K562 (cell line): ENCODE measurements around the gene NEK2. TPM values are rescaled to one million over a fixed set of nuclear protein-coding genes. Genes with fewer than 3 reads are reported as not detected.

ENCODE experiments used
- ARHGAP35 ChIP-seq: fragments of 450-650 bp; IDR thresholded peaks from 2 replicates; pipeline ENCODE4 v1.6.1; 2018; ENCODE audit not compliant: partially characterized antibody
- ATF7 ChIP-seq: fragments of 450-650 bp; IDR thresholded peaks from 2 replicates; pipeline ENCODE4 v1.7.1; 2014; ENCODE audit warnings: mild to moderate bottlenecking, moderate library complexity
- CHD1 ChIP-seq: fragments of 200-600 bp; sonication (generic); IDR thresholded peaks from one replicate; pipeline ENCODE4 v1.6.1; 2012; ENCODE audit warnings: mild to moderate bottlenecking, moderate library complexity, low read length, inconsistent platforms
- CHD4 ChIP-seq: fragments of 200-600 bp; sonication (generic); IDR thresholded peaks from 3 replicates; pipeline ENCODE4 v1.6.1; 2012; ENCODE audit warnings: low read depth, mild to moderate bottlenecking, mixed read lengths, low read length, inconsistent platforms; ENCODE audit not compliant: insufficient read depth, insufficient replicate concordance, poor library complexity, severe bottlenecking
- CSDE1 ChIP-seq, 2 experiments: fragments of 450-650 bp; IDR thresholded peaks; 2 replicates each; pipeline ENCODE4 v1.6.1; 2016; ENCODE audit warnings: mild to moderate bottlenecking in 1 of 2
- CTBP1 ChIP-seq: fragments of 450-650 bp; IDR thresholded peaks from 2 replicates; pipeline ENCODE4 v1.6.1; 2016; ENCODE audit warnings: borderline replicate concordance
- JUNB ChIP-seq: fragments of 450-650 bp; formaldehyde crosslinking; conservative IDR thresholded peaks from 2 replicates; pipeline ENCODE4 v1.4.0; 2020; ENCODE audit warnings: mild to moderate bottlenecking
- KDM2B ChIP-seq: fragments of 250-450 bp; sonication (Bioruptor Pico); IDR thresholded peaks from 2 replicates; pipeline ENCODE4 v1.8.0; 2021; ENCODE audit warnings: mild to moderate bottlenecking, moderate library complexity
- KDM5B ChIP-seq: fragments of 200-600 bp; sonication (generic); IDR thresholded peaks from 2 replicates; pipeline ENCODE4 v1.6.1; 2012; ENCODE audit warnings: low read depth, mild to moderate bottlenecking, moderate library complexity, low read length, control low read depth, inconsistent platforms; ENCODE audit not compliant: insufficient replicate concordance
- NFIX ChIP-seq: fragments of 250-450 bp; sonication (Bioruptor Pico); IDR thresholded peaks from 2 replicates; pipeline ENCODE4 v1.4.0; 2020; ENCODE audit warnings: low read depth, mild to moderate bottlenecking, moderate library complexity
- PML ChIP-seq: IDR thresholded peaks from 2 replicates; pipeline ENCODE4 v1.6.1; 2012; ENCODE audit warnings: low read length, inconsistent platforms
- POLR3A ChIP-seq: IDR thresholded peaks from 2 replicates; pipeline ENCODE4 v1.6.1; 2011; ENCODE audit warnings: borderline replicate concordance, mild to moderate bottlenecking, moderate library complexity; ENCODE audit not compliant: insufficient read length, insufficient read depth; ENCODE audit errors: extremely low read depth
- PURB ChIP-seq: sonication (generic); formaldehyde crosslinking; IDR thresholded peaks from 2 replicates; pipeline ENCODE4 v1.9.0; 2021; ENCODE audit warnings: low read depth, mild to moderate bottlenecking, missing genetic modification reagents
- RFX5 ChIP-seq: IDR thresholded peaks from 2 replicates; pipeline ENCODE4 v1.6.1; 2011; ENCODE audit warnings: low read depth, mild to moderate bottlenecking, improper control_type of control experiment, low read length
- RNF2 ChIP-seq: sonication (generic); IDR thresholded peaks from 2 replicates; pipeline ENCODE4 v1.6.1; 2016
- SETDB1 ChIP-seq: IDR thresholded peaks from one replicate; pipeline ENCODE4 v1.6.1; 2012; ENCODE audit warnings: low read length, control low read depth, inconsistent platforms
- TAF9B ChIP-seq: fragments of 450-650 bp; IDR thresholded peaks from 2 replicates; pipeline ENCODE4 v1.6.1; 2018; ENCODE audit warnings: mild to moderate bottlenecking; ENCODE audit not compliant: partially characterized antibody
- TEAD1 ChIP-seq, 2 experiments: fragments of 450-650 bp in 1 of 2; sonication (generic) in 1 of 2; formaldehyde crosslinking; IDR thresholded peaks; 2 replicates each; pipeline versions ENCODE4 v1.4.0 to v1.8.0; 2020 to 2022; ENCODE audit warnings: mild to moderate bottlenecking in 2 of 2, missing genetic modification reagents in 1 of 2
- ZNF121 ChIP-seq: sonication (generic); formaldehyde crosslinking; conservative IDR thresholded peaks from 2 replicates; pipeline ENCODE4 v1.8.0; 2022; ENCODE audit warnings: missing genetic modification reagents
- ZNF197 ChIP-seq: fragments of 200-800 bp; sonication (Bioruptor generic); IDR thresholded peaks from 2 replicates; pipeline ENCODE4 v1.6.1; 2016; ENCODE audit warnings: low read depth, missing genetic modification characterization, missing compliant biosample characterization
- ZNF282 ChIP-seq: sonication (generic); formaldehyde crosslinking; IDR thresholded peaks from 2 replicates; pipeline ENCODE4 v1.8.1; 2023; ENCODE audit warnings: missing genetic modification reagents
- ZNF586 ChIP-seq: fragments of 450-650 bp; formaldehyde crosslinking; conservative IDR thresholded peaks from 2 replicates; pipeline ENCODE4 v1.4.0; 2020; ENCODE audit warnings: mild to moderate bottlenecking, moderate library complexity
- ZNF764 ChIP-seq: fragments of 250-450 bp; sonication (Bioruptor Pico); IDR thresholded peaks from 2 replicates; pipeline ENCODE4 v1.4.0; 2020; ENCODE audit warnings: low read depth, mild to moderate bottlenecking, moderate library complexity
- polyA plus RNA-seq, 8 experiments: library from polyadenylated mRNA; depleted of rRNA in 4 of 8; stranded (reverse) in 5 of 8; unstranded in 3 of 8; fragments of >200 nt; fragmentation: Nextera tagmentation in 2 of 8; fragmentation: Illumina TruSeq in 1 of 8; extraction: Ambion mirVana in 2 of 8; extraction: Trizol in 1 of 8; gene quantifications; 2 replicates each; pipeline versions ENCODE4 v1.2.1 to v1.2.3, GENCODE V29; 2011 to 2014; ENCODE audit warnings: inconsistent platforms in 1 of 8, missing spikeins in 1 of 8
- total RNA-seq, 7 experiments: library from RNA; depleted of rRNA in 6 of 7; stranded (reverse); fragments of >200 nt in 6 of 7; fragmentation: Illumina TruSeq in 2 of 7; extraction: Trizol in 2 of 7; gene quantifications; 2 replicates each; pipeline versions ENCODE4 v1.2.1 to v1.2.3, GENCODE V29; 2011 to 2021; ENCODE audit warnings: low replicate concordance in 1 of 7
- TF ChIP-seq, protein P1 (sequence below): IDR thresholded peaks from 2 replicates; pipeline ENCODE4 v1.6.1; 2014; ENCODE audit warnings: antibody characterized with exemption
- TF ChIP-seq, protein P2 (sequence below): fragments of 450-650 bp; IDR thresholded peaks from 2 replicates; pipeline ENCODE4 v1.6.1; 2016; ENCODE audit warnings: mild to moderate bottlenecking
- TF ChIP-seq, protein P3 (sequence below): fragments of 450-650 bp; IDR thresholded peaks from 2 replicates; pipeline ENCODE4 v1.6.1; 2014; ENCODE audit warnings: low read depth, mild to moderate bottlenecking, moderate library complexity, borderline replicate concordance

NEK2 gene
- total and polyA plus RNA-seq, 9 of the 15 experiments (the other 6 are each of a cell fraction or from before 2014, with no cell fraction given) = 30.0 to 74.7 (median 66.4) TPM

DNA sequence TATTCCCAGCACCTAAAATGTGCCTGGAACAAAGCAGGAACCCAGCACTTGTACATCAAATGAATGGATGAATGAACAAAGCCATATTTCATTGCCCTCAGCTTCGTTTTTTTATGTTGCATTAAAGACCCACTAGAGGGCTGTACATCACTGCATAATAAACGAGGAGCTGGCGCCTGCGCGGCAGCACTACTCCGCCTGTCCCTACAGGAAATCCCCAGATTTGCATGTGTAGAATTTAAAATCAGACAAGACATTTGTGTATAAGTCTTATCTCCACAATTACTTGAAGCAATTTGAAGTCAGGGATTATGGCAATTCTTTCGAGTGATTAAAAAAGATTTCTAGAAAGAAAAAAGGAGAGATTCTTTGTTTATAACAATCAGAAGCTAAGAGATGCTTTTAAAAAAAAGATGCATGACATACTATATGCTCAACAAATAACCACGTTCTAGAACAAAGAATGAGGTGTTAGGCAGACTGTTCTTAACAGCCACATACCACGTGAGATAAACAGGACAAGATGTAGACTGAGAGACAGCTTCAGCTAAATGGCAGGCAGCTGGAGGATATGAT is 5.4 kb upstream of the NEK2 start (continued):
- TF ChIP-seq, protein P1, sequence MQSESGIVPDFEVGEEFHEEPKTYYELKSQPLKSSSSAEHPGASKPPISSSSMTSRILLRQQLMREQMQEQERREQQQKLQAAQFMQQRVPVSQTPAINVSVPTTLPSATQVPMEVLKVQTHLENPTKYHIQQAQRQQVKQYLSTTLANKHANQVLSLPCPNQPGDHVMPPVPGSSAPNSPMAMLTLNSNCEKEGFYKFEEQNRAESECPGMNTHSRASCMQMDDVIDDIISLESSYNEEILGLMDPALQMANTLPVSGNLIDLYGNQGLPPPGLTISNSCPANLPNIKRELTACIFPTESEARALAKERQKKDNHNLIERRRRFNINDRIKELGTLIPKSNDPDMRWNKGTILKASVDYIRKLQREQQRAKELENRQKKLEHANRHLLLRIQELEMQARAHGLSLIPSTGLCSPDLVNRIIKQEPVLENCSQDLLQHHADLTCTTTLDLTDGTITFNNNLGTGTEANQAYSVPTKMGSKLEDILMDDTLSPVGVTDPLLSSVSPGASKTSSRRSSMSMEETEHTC = no peak
- no peak for TF ChIP-seq CHD1
- TF ChIP-seq ZNF197 = no peak
- TF ChIP-seq ZNF764 = no peak
- peak in 1 of 2 experiments; percentile 61; a peak in 1 of 4 replicates for TF ChIP-seq CSDE1 (IDR thresholded peaks at IDR 0.05)
- TF ChIP-seq POLR3A = no peak
- no peak for TF ChIP-seq TEAD1 (CRISPR knock-in tag; IDR thresholded peaks at IDR 0.05)
- TF ChIP-seq JUNB (CRISPR knock-in tag) = no peak
- no peak for TF ChIP-seq PML
- TF ChIP-seq ZNF282 = no peak
- TF ChIP-seq ZNF586 (CRISPR knock-in tag) = no peak
- no peak for TF ChIP-seq SETDB1
- no peak for TF ChIP-seq TAF9B
- no peak for TF ChIP-seq KDM2B (CRISPR knock-in tag)
- no peak for TF ChIP-seq RFX5
- no peak for TF ChIP-seq RNF2
- TF ChIP-seq PURB (CRISPR knock-in tag) = no peak
- no peak for TF ChIP-seq CHD4
- TF ChIP-seq KDM5B = no peak
- TF ChIP-seq NFIX (CRISPR knock-in tag) = no peak
- TF ChIP-seq, protein P2, sequence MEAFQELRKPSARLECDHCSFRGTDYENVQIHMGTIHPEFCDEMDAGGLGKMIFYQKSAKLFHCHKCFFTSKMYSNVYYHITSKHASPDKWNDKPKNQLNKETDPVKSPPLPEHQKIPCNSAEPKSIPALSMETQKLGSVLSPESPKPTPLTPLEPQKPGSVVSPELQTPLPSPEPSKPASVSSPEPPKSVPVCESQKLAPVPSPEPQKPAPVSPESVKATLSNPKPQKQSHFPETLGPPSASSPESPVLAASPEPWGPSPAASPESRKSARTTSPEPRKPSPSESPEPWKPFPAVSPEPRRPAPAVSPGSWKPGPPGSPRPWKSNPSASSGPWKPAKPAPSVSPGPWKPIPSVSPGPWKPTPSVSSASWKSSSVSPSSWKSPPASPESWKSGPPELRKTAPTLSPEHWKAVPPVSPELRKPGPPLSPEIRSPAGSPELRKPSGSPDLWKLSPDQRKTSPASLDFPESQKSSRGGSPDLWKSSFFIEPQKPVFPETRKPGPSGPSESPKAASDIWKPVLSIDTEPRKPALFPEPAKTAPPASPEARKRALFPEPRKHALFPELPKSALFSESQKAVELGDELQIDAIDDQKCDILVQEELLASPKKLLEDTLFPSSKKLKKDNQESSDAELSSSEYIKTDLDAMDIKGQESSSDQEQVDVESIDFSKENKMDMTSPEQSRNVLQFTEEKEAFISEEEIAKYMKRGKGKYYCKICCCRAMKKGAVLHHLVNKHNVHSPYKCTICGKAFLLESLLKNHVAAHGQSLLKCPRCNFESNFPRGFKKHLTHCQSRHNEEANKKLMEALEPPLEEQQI = no peak
- TF ChIP-seq CTBP1 = no peak
- TF ChIP-seq ZNF121 (CRISPR knock-in tag) = no peak
- TF ChIP-seq ATF7 = peak; percentile 53
- TF ChIP-seq, protein P3, sequence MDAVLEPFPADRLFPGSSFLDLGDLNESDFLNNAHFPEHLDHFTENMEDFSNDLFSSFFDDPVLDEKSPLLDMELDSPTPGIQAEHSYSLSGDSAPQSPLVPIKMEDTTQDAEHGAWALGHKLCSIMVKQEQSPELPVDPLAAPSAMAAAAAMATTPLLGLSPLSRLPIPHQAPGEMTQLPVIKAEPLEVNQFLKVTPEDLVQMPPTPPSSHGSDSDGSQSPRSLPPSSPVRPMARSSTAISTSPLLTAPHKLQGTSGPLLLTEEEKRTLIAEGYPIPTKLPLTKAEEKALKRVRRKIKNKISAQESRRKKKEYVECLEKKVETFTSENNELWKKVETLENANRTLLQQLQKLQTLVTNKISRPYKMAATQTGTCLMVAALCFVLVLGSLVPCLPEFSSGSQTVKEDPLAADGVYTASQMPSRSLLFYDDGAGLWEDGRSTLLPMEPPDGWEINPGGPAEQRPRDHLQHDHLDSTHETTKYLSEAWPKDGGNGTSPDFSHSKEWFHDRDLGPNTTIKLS = no peak
- no peak for TF ChIP-seq ARHGAP35
